Heart left ventricle (tissue), 16 donors: ENCODE data around the gene ZNF423. TPM values are rescaled to one million over a fixed set of nuclear protein-coding genes. Genes with fewer than 3 reads are reported as not detected.

Experiments used
- ATAC-seq, 4 donors: fragments of 200-7000 bp; cut with Tn5 transposase; one replicate each; pipeline ENCODE4 v1.9.1; 2020 to 2022; ENCODE audit warnings: moderate library complexity in 4 of 4, mild to moderate bottlenecking in 3 of 4, moderate number of reproducible peaks in 1 of 4
- DNase-seq, 5 donors: peaks; one replicate each; pipeline ENCODE4 v3.0.0-alpha.2; 2020
- H3K27ac ChIP-seq, 12 donors: fragments of 200-600 bp; sonication (generic) in 4 of 12; one replicate each; pipeline versions ENCODE4 v1.5.0 to v1.8.0; 2016 to 2022; ENCODE audit warnings: mild to moderate bottlenecking in 2 of 12
- H3K27me3 ChIP-seq, 9 donors: fragments of 200-600 bp; sonication (generic) in 2 of 9; one replicate each; pipeline versions ENCODE4 v1.5.1 to v1.8.0; 2016 to 2022; ENCODE audit warnings: mild to moderate bottlenecking in 3 of 9
- H3K36me3 ChIP-seq, 9 donors: fragments of 200-600 bp; sonication (generic) in 2 of 9; one replicate each; pipeline versions ENCODE4 v1.5.0 to v1.8.0; 2018 to 2022; ENCODE audit warnings: mild to moderate bottlenecking in 2 of 9
- H3K4me1 ChIP-seq, 12 donors: fragments of 200-600 bp; sonication (generic) in 4 of 12; one replicate each; pipeline versions ENCODE4 v1.5.0 to v1.8.0; 2016 to 2022; ENCODE audit warnings: mild to moderate bottlenecking in 3 of 12
- H3K4me3 ChIP-seq, 12 donors: fragments of 200-600 bp; sonication (generic) in 4 of 12; one replicate each; pipeline versions ENCODE4 v1.5.0 to v1.8.0; 2017 to 2022; ENCODE audit warnings: mild to moderate bottlenecking in 9 of 12, moderate library complexity in 4 of 12
- H3K9me3 ChIP-seq, 12 donors: fragments of 200-600 bp; sonication (generic) in 4 of 12; one replicate each; pipeline versions ENCODE4 v1.5.0 to v1.8.0; 2016 to 2022; ENCODE audit warnings: mild to moderate bottlenecking in 1 of 12
- CTCF ChIP-seq, 12 donors: fragments of 200-600 bp; sonication (generic) in 4 of 12; IDR thresholded peaks; one replicate each; pipeline versions ENCODE4 v1.5.0 to v1.8.0; 2018 to 2022; ENCODE audit warnings: antibody characterized with exemption in 12 of 12, mild to moderate bottlenecking in 5 of 12
- POLR2A ChIP-seq, 2 donors: fragments of 450-650 bp; IDR thresholded peaks; one replicate each; pipeline ENCODE4 v1.6.1; 2017; ENCODE audit warnings: antibody characterized with exemption in 2 of 2, mild to moderate bottlenecking in 2 of 2, moderate library complexity in 2 of 2
- WGBS, 4 donors: extraction: QIAGEN DNeasy Blood & Tissue Kit in 2 of 4; methylation state at CpG; one replicate each; pipeline versions ENCODE4 v1.1.5 to v1.1.7; 2013 to 2018; 5-methylcytosine and 5-hydroxymethylcytosine counted together
- intact Hi-C, 10 donors: fragments of 100-400 bp; cut with DNase I; formaldehyde crosslinking; loops; one replicate each; pipeline versions ENCODE4 v1.11.1 to v1.14.2; 2022
- polyA plus RNA-seq, 2 donors: library from polyadenylated mRNA; stranded (reverse); fragments of 200-250 nt; gene quantifications; one replicate each; pipeline ENCODE4 v1.2.3, GENCODE V29; 2013
- total RNA-seq, 9 donors: library from RNA; depleted of rRNA in 2 of 9; stranded (reverse); fragments of >200 nt in 2 of 9; fragmentation: NEBNext Ultra II Directional in 3 of 9; extraction: Animal tissue kit (Norgen Biotek cat#: 25700) in 3 of 9; gene quantifications; one replicate each; pipeline versions ENCODE4 v1.1.0 to v1.2.4, GENCODE V29; 2016 to 2023
- donor health status: ischemic (EF 13 %, LVEDD 7.1; RV severe dilation, severe dysfunction).
- donor health status: healthy with polysubstance abuse.
- donor health status: DM: no; HTN: yes; CAD: no.
- donor health status: DM: no; HTN: no; CAD: no.
- donor health status: ischemic (EF 25% LVEDD 6.9; RV normal size, moderate dysfunction).
- donor health status: ischemic (EF 25% LVEDD 5.7; RV mildly dilated, moderate dysfunction).
- donor health status: healthy.
- donor health status: DM: yes; HTN: yes; CAD: no.
- donor health status: ischemic (EF 35%, LVEDD 5.7; RV mildly dilated, moderate dysfunction).
- donor health status: nonischemic (EF 11% LVEDD 7.7; RV severe dilation, severe dysfunction).
- donor health status: DM: yes; HTN: yes; CAD: no.
- donor health status: PGD.
- donor health status: ischemic (EF 29% LVEDD 5.4; RV normal size, mild dysfunction).
- donor health status: nonischemic (EF 23%, LVEDD 6.1; RV moderate dilation, normal function).

Gene ZNF423
- total and polyA plus RNA-seq, 11 donors, result 1.8 to 10.4 (median 5.7) TPM

- H3K27me3 ChIP-seq, result no peaks in the 10 kb centered on the region
- H3K27ac ChIP-seq, result no peak overlapping the region
- WGBS, 4 donors, result 73 to 83% (median 78%) methylated on average over 9 of the region's 9 CpGs
- TF ChIP-seq CTCF (IDR thresholded peaks at IDR 0.05), result no peak
- TF ChIP-seq POLR2A (IDR thresholded peaks at IDR 0.05), result no peak
- no peaks in the 10 kb centered on the region for H3K9me3 ChIP-seq
- peaks cover 0 to 32% (median 12%) of the 10 kb centered on the region in 12 donors for H3K4me1 ChIP-seq
- intact Hi-C loops, result no loop called here
- ATAC-seq, result no peak
- H3K36me3 ChIP-seq, result no peaks in the 10 kb centered on the region
- no peak for DNase-seq
- H3K4me3 ChIP-seq, result no peak overlapping the region
Observed at GRCh38 chr16:49810831-49811230, 45.1 kb downstream of the ZNF423 start.

GRCh38 chr16:49809561-49809960, 46.4 kb downstream of the ZNF423 start:
- intact Hi-C loops, result no loop called here
- no peak overlapping the region for H3K27ac ChIP-seq
- H3K9me3 ChIP-seq, result no peaks in the 10 kb centered on the region
- H3K36me3 ChIP-seq, result no peaks in the 10 kb centered on the region
- ATAC-seq, result no peak
- no peak overlapping the region for H3K4me3 ChIP-seq
- TF ChIP-seq POLR2A (IDR thresholded peaks at IDR 0.05) (no peak), CTCF (IDR thresholded peaks at IDR 0.05) (no peak)
- 86 to 96% (median 91%) methylated on average over 6 to 8 of the region's 8 CpGs for WGBS, 4 donors
- peaks cover 0 to 32% (median 12%) of the 10 kb centered on the region in 12 donors for H3K4me1 ChIP-seq
- DNase-seq, result no peak
- H3K27me3 ChIP-seq, result no peaks in the 10 kb centered on the region

DNA sequence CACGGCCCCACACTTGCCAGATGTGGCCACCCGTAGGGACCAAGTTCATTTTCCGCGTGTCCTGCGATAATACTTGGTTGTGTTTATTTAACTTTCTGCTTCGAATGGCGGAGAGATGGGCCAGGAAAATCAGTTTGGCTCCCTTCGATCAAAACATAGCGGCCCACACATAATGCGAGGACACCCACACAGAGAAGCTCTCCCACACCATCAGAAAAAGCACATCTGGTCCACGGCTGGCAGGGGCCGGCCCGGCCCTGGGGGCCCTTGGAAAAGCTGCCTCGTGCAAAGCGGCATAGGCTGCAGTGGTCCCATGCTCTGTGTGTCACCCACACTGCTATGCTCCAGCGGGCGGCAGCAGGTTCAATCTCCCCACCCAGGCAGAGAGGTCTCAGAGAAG, 46.9 kb downstream of the ZNF423 start:
- ATAC-seq, result no peak
- intact Hi-C loops, result no loop called here

DNA sequence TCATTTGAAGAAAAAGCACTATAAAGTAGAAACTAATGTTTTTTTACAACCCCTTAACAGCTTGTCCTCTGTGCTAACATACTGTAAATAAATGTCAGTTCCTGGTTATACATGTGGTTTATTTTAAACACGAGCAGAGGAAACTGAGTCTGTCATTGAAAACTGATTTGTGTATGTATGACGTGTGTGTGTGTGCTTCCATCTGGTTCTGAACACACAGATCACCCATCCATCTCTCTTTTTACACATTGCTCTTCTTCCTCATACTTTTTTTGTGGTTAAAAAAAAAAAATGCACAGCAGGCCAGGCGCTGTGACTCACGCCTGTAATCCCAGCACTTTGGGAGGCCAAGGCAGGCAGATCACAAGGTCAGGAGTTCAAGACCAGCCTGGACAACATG, 49.5 kb downstream of the ZNF423 start:
- Histone ChIP-seq H3K4me3 (no peak overlapping the region), H3K36me3 (no peaks in the 10 kb centered on the region), H3K27me3 (no peaks in the 10 kb centered on the region), H3K27ac (no peak overlapping the region), H3K9me3 (no peaks in the 10 kb centered on the region), H3K4me1 (peaks cover 0 to 21% (median 2%) of the 10 kb centered on the region in 12 donors)
- 76 to 87% (median 79%) methylated on average over 4 of the region's 4 CpGs for WGBS, 4 donors
- no peak for DNase-seq
- TF ChIP-seq CTCF (IDR thresholded peaks at IDR 0.05), result no peak
- ATAC-seq, result no peak
- intact Hi-C loops, result no loop called here

More for the DNA sequence above, 46.9 kb downstream of the ZNF423 start:
- WGBS, 4 donors, result 82 to 88% (median 85%) methylated on average over 10 to 17 of the region's 17 CpGs
- no peak for DNase-seq
- Histone ChIP-seq H3K9me3 (no peaks in the 10 kb centered on the region), H3K4me1 (peaks cover 0 to 29% (median 11%) of the 10 kb centered on the region in 12 donors), H3K36me3 (no peaks in the 10 kb centered on the region), H3K27me3 (no peaks in the 10 kb centered on the region), H3K27ac (no peak overlapping the region), H3K4me3 (no peak overlapping the region)
- TF ChIP-seq CTCF (IDR thresholded peaks at IDR 0.05), result no peak
- no peak for TF ChIP-seq POLR2A (IDR thresholded peaks at IDR 0.05)
